ENCODE results near the gene PFN4.

DNA sequence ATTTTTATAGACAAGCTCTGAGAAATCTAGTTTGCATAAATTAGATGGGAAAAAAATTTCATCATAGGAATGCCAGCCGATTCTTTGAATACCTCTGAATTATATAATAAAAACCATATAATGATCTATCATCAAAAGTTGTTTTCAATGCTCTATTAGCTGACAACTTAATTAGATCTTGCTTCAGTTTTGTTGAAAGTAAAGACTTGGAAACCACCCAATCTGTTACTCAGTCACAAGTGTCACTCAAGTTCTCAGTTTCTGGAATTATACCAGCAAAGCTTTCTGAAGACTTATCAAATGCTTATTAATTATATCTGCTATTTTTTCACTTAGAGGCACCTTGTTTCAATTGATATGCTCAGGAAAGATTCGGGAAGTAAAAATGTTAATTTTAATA, 21.1 kb downstream of the PFN4 start:
- no peak for TF ChIP-seq EZH2 (IDR thresholded peaks at IDR 0.05; ENCODE audit: borderline replicate concordance, low read depth, low read length, severe bottlenecking)
- TF ChIP-seq, protein P1, sequence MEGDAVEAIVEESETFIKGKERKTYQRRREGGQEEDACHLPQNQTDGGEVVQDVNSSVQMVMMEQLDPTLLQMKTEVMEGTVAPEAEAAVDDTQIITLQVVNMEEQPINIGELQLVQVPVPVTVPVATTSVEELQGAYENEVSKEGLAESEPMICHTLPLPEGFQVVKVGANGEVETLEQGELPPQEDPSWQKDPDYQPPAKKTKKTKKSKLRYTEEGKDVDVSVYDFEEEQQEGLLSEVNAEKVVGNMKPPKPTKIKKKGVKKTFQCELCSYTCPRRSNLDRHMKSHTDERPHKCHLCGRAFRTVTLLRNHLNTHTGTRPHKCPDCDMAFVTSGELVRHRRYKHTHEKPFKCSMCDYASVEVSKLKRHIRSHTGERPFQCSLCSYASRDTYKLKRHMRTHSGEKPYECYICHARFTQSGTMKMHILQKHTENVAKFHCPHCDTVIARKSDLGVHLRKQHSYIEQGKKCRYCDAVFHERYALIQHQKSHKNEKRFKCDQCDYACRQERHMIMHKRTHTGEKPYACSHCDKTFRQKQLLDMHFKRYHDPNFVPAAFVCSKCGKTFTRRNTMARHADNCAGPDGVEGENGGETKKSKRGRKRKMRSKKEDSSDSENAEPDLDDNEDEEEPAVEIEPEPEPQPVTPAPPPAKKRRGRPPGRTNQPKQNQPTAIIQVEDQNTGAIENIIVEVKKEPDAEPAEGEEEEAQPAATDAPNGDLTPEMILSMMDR (IDR thresholded peaks at IDR 0.05; ENCODE audit: borderline replicate concordance, extremely low read depth, low read length, poor library complexity, severe bottlenecking), result no peak
